ENCODE data around the gene IRAK2. TPM values are rescaled to one million over a fixed set of nuclear protein-coding genes. Genes with fewer than 3 reads are reported as not detected.

IRAK2 gene
- total RNA-seq, 2 experiments from 2014 or later: 1.4 TPM

- ChIA-PET POLR2A (interaction anchor here (0.6 to 4.3 kb wide), 10 partner anchors 9 to 134 kb away, joined by 3 to 32 read pairs (median 5); partner anchors contain the start of genes IRAK2 and TATDN2), CTCF (ENCODE audit: unreplicated experiment) (interaction anchor here (0.6 to 2.8 kb wide), 3 partner anchors 17 to 30 kb away, joined by 3 to 13 read pairs (median 3); no protein-coding TSS in a partner anchor)
- DNase-seq (ENCODE audit: low spot score): no peak
- Histone ChIP-seq H4K20me1 (ENCODE audit: insufficient read depth, low read length) (no peaks in the 10 kb centered on the region), H3K27ac (ENCODE audit: low read depth, low read length, poor library complexity, severe bottlenecking) (peak overlapping the region; percentile 74), H3K9me2 (ENCODE audit: insufficient read depth, low read length) (no peaks in the 10 kb centered on the region), H3K36me3 (ENCODE audit: insufficient read depth, low read length) (no peaks in the 10 kb centered on the region), H3K9me3 (ENCODE audit: low read length) (no peaks in the 10 kb centered on the region), H3K4me3 (ENCODE audit: low read depth, low read length, poor library complexity, severe bottlenecking) (no peak overlapping the region), H2AFZ (ENCODE audit: low read length) (peak overlapping the region; percentile 89), H3K79me2 (ENCODE audit: insufficient read depth, low read depth, low read length) (no peaks in the 10 kb centered on the region), H3K4me2 (ENCODE audit: low read length) (peak overlapping the region; percentile 71), H3K4me1 (ENCODE audit: insufficient read depth, low read length, poor library complexity, severe bottlenecking) (peaks cover 88% of the 10 kb centered on the region)
- no TSS peak for BruUV-seq (replicated peaks)
- intact Hi-C loops (cut with micrococcal nuclease; ENCODE audit: unreplicated experiment): loop anchor here (2.0 kb wide), 1 partner anchor 17 kb away; no protein-coding TSS in a partner anchor
- no peak for TF ChIP-seq CTCF (conservative IDR thresholded peaks at IDR 0.05; ENCODE audit: low read length)
- TF ChIP-seq EZH2phosphoT487 (IDR thresholded peaks at IDR 0.05; ENCODE audit: borderline replicate concordance, low read depth, low read length): no peak
Measured at GRCh38 chr3:10193692-10194327, 29.1 kb downstream of the IRAK2 start.

GRCh38 chr3:10194328-10195071, 29.8 kb downstream of the IRAK2 start:
- H2AFZ ChIP-seq (ENCODE audit: low read length): peak overlapping the region; percentile 89

More at GRCh38 chr3:10194328-10195071, 29.8 kb downstream of the IRAK2 start:
- Histone ChIP-seq H3K4me2 (ENCODE audit: low read length) (peak overlapping the region; percentile 71), H3K9me3 (ENCODE audit: low read length) (no peaks in the 10 kb centered on the region), H3K79me2 (ENCODE audit: insufficient read depth, low read depth, low read length) (no peaks in the 10 kb centered on the region), H3K9me2 (ENCODE audit: insufficient read depth, low read length) (no peaks in the 10 kb centered on the region), H3K27ac (ENCODE audit: low read depth, low read length, poor library complexity, severe bottlenecking) (peak overlapping the region; percentile 74), H3K4me3 (ENCODE audit: low read depth, low read length, poor library complexity, severe bottlenecking) (no peak overlapping the region), H4K20me1 (ENCODE audit: insufficient read depth, low read length) (no peaks in the 10 kb centered on the region), H3K4me1 (ENCODE audit: insufficient read depth, low read length, poor library complexity, severe bottlenecking) (peaks cover 88% of the 10 kb centered on the region), H3K36me3 (ENCODE audit: insufficient read depth, low read length) (no peaks in the 10 kb centered on the region)
- POLR2A ChIA-PET: interaction anchor here (0.6 to 4.3 kb wide), 15 partner anchors 9 to 135 kb away, joined by 3 to 32 read pairs (median 4); partner anchors contain the start of genes IRAK2 and TATDN2
- DNase-seq (ENCODE audit: low spot score): no peak
- TF ChIP-seq EZH2phosphoT487 (IDR thresholded peaks at IDR 0.05; ENCODE audit: borderline replicate concordance, low read depth, low read length): no peak
- no peak for TF ChIP-seq CTCF (conservative IDR thresholded peaks at IDR 0.05; ENCODE audit: low read length)
- intact Hi-C loops (cut with micrococcal nuclease; ENCODE audit: unreplicated experiment): no loop called here
- CTCF ChIA-PET (ENCODE audit: unreplicated experiment): interaction anchor here (0.9 to 2.8 kb wide), 4 partner anchors 8 to 29 kb away, joined by 3 to 13 read pairs (median 3); no protein-coding TSS in a partner anchor
- no TSS peak for BruUV-seq (replicated peaks)

Data from OCI-LY7 (cell line).